Measurements from ENCODE around the gene KCNJ18.
"Not testable (repeated sequence)": the region's sequence is repeated elsewhere in the genome, so short reads cannot be mapped to it uniquely, and the experiment has no call there.

KCNJ18 gene

DNA sequence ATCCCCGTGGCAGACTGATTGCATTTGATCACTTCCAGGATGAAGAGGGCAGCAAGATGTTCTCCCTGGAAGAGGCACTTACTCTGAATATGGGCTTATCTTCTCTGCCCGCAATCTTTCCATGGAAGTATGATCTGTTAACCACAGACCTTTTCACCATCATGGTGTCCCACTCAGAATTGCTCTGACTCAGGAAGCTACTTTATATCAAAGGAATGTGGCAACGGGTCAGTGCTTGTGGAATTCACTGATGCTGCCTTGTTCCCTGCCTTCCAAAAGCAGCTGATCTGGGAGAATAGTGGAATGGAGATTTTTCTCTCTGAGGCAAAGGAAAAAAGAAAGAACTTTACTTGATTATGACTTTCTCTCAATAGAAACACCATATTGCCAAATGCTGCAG lies 23.6 kb downstream of the KCNJ18 start:
- not testable (repeated sequence) for H3K27ac ChIP-seq, H3K4me3 ChIP-seq

DNA sequence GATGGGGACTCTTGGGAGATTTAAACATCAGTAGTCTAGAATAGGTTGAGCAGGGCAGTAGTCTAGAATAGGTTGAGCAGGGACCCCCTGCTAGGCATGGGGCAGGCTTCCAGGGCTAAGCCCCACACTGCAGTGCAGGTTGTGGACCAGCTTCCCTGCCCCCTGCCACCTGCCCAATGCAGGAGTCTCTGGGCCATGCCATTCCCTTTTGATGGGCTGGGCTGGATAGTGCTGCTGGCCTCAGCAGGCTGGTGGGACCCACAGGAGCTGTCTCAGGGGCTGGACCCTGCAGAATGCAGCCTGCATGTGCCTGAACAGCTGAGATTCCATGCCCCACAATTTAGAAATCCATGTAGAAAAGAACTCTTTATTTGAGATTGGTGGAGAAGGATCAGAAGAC lies 26.6 kb downstream of the KCNJ18 start:
- H3K27ac ChIP-seq, H3K4me3 ChIP-seq: not testable (repeated sequence)

DNA sequence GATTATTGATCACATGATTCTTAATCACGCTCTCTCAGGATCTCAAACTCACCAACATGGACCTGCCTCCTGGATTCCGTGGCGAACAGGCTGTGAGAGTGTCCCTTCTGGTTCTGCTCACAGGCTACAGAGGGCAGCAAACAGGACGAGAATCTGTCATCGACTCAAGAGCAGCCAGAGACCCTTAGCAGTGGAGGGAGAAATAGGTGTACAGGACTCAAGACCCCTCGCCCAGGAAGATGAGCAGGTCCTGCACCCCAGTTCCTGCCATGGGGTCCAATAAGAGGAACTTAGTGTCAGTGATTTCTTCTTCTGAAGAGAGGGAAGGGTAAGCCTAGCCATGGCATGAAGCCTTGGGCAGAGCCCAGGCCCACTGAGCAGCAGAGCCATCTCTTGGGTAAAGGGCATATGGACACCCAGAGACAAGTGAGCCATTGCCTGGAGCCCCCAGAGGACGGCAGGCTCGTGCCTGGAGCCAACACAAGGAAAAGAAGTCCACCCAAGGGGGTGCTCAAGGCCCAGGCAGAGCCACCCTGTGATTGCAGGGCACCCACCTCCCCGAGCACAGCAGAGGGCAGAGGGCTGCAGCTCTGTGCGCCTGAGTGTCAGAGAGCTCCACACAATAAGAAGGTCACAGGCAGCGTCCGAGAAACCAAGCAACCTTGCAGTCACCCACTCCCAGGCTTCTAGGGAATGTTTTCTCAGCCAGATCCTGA lies 27.3 kb downstream of the KCNJ18 start:
- not testable (repeated sequence) for H3K27ac ChIP-seq

DNA sequence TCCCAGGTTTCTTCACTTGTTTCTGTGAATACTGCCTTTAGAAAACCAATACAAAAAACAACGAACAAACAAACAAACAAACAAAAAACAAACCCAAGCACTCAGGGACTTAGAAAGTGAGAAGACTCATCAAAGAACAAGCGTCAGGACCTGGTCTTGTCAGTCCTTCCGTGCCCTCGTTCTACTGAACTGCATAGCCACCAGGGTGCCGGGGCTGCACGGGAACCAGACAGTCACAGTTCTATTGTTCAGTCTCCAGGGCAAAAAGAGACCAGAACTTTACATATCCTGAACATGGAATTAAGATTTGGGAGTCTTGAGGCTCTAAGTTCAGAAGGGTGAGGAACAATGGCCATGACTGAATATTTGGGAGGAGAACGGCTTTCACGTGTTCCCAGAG lies 28.2 kb downstream of the KCNJ18 start:
- H3K4me3 ChIP-seq, H3K27ac ChIP-seq: not testable (repeated sequence)

More for the DNA sequence above, 27.3 kb downstream of the KCNJ18 start:
- not testable (repeated sequence) for H3K4me3 ChIP-seq

DNA sequence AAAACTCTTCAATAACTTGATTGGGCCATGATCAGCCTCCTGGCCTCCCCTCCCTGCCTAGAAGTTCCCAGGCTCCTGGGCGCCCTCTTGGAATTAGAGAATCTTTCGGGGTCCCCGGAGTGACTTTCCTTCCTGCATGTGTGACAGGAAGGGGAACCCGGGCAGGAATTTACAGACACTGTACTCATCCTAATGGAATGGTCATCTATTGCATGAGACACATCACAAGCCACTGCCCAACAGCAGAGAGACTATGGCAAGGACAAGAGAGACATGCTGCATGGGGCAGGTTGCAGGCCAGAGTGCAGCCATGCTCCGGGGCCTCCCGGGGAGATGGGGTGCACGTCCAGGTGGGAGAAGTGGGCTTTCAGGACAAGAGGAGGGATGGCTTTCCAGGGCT lies 29.9 kb downstream of the KCNJ18 start:
- H3K27ac ChIP-seq, H3K4me3 ChIP-seq: not testable (repeated sequence)

DNA sequence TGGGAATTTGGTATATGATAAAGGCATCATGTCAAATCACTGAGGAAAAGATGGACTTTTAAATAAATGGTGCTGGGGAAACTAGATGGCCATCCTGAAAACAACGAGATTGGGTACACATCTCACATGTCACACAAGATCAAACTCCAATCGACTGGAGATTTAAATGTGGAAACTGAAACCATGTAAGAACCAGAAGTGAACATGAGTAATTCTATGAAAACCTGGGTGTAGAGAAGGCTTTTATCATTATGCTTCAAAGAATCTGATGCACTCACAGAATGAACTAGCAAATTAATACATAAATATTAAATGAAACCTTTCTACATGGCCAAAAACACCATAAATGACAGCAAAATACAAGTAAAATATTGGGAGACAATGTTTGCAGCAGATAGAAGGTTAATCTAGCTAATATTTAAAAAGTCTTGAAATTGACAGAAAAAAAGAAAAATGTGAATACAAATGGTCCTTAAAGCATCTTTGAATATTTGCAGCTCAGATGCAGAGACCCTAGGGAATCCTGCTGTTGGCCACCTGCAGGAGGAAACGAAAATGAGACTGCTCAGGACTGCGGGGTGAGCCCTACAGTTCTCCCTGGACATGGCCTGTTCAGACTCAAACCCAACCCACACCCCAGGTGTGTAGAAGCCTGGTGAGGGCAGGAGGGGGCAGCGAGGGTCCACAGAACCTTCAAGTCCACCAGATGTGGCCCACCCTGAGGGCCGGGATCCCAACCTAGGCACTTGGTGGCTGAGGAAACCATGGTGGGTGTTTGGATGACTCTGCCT lies 32.1 kb downstream of the KCNJ18 start:
- not testable (repeated sequence) for H3K27ac ChIP-seq, H3K4me3 ChIP-seq

DNA sequence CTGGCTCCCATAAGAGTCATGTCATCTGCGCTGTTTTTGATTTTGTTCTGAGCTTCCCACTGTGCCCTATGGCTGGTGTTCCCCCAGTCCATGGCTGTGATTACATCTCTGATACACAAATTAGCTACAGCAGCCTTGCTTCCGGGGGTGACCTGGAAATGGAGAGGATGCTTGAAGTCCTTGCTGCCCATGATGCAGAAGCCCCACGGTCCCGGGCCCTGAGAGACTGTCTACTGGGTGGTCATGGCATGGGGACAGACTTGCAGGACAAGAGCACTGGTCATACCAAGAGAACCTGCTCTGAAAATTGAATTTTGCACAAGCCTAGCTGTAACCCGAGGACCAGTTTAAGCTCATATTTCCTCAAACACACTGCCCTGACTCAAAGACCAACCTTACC lies 38.8 kb downstream of the KCNJ18 start:
- not testable (repeated sequence) for H3K27ac ChIP-seq, H3K4me3 ChIP-seq

DNA sequence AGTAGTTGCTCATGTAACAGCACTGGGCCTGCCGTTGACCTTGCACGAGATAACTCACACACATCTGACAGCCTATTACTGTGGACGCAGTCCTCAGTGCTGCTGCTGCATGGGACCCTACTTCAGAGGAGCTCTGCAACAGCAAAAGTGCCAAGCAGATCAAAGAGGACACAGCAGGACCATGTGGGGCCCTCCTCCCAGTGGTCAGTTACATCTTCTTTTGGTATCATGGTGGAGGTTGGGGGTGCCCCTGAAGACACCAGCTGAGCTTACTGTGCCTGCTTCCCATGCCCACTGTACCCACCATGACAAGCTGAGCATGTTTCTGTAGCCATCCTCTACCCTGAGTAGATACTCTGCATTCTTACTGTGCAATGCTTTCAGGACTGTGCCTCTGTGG lies 41.6 kb downstream of the KCNJ18 start:
- not testable (repeated sequence) for H3K27ac ChIP-seq, H3K4me3 ChIP-seq

DNA sequence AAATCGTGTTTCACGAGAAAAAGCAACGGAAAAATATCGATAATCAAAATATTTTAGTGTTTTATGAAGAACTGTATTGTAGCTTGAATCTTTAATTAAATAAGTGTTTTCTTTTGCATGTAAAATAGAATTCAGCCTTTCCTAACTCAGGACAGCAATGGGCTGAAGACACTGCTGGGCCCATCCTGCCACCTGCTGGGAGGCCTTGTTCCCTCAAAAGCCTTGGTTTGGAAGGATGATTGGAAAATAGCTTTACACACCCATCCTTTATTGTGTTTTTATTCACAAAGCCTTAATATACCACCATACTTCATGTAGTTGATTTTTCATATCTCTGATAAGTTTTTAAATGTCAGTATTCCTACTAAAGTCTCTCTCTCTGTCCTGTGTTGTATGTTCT lies 43.5 kb downstream of the KCNJ18 start:
- H3K4me3 ChIP-seq, H3K27ac ChIP-seq: not testable (repeated sequence)

DNA sequence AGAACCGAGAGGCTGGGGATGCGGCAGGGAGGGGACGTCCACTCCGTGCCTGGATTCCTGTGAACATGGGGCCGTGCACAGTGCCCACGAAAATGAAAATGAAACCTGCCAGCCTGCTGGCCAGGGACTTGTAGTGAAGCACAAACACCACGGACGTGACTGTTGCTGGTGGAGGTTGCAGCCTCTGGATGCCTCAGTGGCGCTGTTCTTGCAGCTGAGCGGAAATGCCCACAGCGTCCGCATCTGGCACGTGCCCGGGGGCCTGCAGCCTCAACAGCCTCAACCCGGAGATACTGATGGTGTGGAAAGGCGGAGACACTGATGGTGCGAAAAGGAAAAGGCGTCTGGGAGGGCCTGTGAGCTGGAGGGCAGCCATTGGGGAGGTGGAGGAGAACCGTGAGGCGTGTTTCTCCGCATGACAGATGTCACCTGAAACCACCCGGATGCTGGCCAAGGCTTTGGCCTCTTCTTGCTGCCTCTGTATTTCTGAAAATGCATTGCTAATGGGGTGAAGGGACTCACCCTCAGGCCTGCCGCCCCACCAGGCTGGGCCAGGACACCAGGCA lies 44.8 kb downstream of the KCNJ18 start:
- not testable (repeated sequence) for H3K27ac ChIP-seq

DNA sequence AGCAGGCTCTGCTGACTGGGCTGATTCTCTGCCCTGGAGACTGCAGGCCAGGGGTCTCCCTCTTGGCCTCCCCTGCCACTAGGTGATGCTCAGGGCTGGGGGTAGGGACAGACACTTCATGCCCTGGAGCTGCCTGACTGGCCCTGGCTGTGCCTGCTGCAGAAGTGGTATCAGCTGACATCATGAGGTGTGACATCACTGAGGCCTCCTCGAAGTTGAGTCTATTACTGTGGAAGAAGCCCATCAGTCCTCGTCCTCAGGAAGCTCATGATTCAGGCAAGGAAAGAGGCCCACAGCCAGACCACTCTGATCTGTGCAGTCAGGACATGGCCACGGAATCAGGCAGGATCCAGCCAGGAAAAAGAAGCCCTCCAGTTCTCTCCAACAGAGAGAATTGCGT lies 45.9 kb downstream of the KCNJ18 start:
- not testable (repeated sequence) for H3K4me3 ChIP-seq, H3K27ac ChIP-seq

More for the DNA sequence above, 44.8 kb downstream of the KCNJ18 start:
- H3K4me3 ChIP-seq, result not testable (repeated sequence)

DNA sequence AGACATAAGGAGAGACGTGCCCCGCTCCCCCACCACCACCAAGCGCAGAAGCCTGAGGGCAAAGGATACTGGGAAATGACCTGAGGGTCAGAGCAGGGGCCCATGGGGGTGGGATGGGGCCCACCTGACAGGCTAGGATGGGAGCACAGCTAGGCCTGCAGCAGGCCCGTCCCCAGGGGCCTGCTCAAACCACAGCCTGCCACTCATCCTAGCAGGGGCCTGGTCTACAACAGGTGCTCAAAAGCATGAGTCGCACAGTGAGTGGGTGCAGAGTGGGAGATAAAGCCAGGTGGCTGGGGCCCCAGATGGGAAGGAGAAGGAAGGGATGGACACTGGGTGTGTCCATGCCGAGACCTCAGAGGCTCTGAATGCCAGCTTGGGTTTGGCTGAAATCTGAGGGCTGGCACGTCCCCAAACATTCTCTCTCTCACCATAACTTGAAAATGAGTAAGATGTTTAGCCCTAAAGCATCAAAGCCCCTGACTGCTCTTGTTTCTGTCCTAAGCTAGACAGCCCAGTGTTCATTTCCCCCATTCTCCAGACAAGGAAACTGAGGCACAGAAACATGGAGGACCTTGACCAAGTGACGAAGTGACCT lies 46.7 kb downstream of the KCNJ18 start:
- H3K27ac ChIP-seq, H3K4me3 ChIP-seq: not testable (repeated sequence)

DNA sequence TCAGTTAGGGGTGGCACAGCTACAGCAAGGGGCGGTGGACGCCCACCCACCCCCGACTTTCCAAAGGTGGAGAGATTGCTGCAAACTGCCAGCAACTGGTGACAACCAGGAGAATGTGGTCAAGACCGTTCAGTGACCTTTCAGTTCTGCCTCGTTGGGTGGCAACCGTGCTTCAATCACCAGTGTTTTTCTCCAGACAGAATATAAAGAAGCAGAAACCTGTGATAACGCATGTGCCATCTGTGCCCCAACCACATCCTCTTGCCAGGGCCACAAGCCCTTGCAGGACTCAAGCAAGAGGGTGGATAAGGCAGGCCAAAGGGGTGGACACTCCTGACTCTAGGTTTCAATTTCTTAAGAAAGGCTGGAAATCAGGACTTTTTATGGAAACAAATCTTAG lies 47.2 kb downstream of the KCNJ18 start:
- not testable (repeated sequence) for H3K27ac ChIP-seq, H3K4me3 ChIP-seq

DNA sequence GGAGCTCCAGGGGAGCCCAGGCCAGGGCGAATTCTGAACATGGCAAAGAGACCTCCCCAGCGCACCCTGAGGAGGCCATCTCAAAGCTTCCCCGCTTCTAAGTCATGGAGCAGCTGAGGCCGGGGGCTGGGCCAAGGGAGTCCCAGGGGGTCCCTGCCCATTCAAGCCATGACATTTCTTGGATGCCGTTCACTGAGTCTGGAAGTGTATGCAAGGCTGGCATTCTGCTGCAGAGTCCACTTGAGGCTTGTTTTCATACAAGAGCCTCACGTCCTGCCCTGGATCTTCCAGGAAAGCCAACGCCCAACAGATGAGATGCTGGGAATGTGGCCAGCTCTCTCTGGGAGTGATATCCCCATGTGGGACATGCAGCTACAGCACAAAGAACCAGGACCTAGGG lies 48.5 kb downstream of the KCNJ18 start:
- not testable (repeated sequence) for H3K27ac ChIP-seq, H3K4me3 ChIP-seq

DNA sequence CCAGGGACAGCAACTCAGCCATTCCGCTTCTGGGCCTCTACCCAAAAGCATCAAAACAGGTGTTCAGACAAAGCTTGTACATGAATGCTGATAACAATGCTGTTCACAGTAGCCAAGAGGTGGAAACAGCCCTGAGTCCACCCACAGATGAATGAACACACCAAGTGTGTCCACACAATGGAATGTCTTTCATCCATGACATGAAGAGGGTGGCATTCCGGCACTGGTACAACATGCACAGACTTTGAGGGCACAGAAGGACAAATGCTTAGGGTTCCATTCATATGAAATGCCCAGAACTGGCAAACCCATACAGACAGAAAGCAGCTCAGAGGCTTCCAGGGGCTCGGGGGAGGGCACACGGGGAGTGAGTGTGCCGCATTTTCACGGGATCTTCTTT lies 49.2 kb downstream of the KCNJ18 start:
- not testable (repeated sequence) for H3K27ac ChIP-seq, H3K4me3 ChIP-seq

DNA sequence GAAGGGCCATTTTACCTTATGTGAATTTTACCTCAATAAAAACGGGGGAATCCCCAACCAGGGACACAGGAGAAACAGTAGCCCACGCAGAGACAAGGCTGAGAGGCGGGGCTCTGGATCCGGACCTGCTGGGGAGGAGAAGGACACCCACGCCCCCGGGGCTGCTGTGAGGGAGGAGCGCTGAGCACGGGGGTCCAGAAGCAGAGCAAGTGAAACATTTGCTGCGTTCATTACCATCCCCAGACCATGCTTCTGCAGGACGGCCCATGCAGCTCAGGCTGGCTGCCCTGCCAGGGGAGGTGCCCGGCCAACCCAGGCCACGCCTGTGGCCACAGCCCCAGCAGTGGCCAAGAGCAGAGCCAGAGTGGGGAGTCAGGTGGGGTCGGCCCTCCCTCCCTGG lies 50.0 kb downstream of the KCNJ18 start:
- H3K27ac ChIP-seq, result no peak overlapping the region
- H3K4me3 ChIP-seq, result no peak overlapping the region

DNA sequence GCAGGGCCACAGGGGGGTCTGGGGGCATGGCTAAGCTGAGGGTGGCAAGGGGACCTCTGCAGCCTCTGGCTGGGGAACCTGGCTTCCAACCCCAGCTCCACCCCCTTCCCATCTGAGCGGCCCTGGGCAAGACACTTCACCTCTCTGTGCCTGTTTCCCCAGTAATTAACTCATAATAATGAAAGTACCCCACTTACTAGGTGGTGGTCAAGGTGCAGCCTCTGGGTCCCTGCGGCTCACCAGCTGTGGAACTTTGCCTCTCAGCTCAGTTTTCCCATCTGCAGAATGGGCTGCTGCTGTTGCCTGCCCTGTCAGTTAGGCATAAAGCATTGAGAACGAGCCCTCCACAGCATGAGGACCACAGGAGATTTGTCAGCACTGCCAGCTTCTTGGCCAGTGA lies 51.8 kb downstream of the KCNJ18 start:
- not testable (repeated sequence) for H3K27ac ChIP-seq, H3K4me3 ChIP-seq

DNA sequence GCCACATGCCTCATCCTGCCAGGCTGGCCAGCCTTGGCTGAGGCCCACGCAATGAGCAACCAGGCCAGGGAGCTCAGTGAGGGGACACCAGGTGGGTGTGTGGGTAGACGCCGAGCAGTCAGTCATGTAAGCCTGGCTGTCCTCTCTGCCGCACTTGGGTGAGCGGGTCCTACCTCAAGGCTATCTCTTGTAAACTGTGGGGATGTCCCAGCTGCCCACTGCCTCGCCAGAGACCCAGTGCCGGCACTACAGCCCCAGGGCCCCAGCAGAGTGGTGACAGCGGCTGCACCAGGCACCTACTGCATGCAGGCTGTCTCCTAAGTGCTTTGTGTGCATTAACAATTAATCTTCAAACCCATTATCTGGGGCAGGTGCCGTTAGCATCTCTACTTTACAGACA lies 52.3 kb downstream of the KCNJ18 start:
- not testable (repeated sequence) for H3K27ac ChIP-seq

DNA sequence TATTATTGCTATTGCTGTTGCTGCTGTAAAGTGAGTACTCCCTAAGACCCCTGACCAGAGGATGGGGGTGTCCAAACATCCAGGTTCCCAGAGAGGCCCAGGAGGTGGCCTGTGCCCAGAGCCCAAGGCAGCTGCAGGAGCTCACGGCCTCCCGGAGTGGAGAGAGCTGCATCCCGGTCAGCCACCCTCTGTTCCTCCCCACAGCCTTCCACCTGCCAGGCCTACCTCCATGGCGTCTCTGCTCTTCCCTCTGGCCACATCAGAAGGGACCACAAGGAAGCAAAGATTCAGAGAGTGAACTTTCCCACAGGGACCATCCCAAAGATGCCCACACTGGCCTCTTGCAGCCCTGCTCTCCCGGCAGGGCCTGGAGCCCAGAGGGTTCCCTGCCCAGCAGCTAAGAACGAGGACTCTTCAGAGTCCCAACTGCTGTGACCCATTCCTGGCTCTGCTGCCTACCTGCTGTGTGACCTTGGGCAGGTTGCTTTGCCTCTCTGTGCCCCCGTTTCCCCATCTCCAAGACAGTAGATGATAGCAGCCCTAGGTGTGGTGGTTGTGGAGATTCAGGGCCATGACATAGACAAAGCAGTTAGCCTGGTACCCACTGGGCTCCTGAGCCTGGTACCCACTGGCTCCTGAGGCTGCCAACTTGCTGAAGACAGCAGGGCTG lies 53.2 kb downstream of the KCNJ18 start:
- H3K27ac ChIP-seq, H3K4me3 ChIP-seq: not testable (repeated sequence)

More for the DNA sequence above, 52.3 kb downstream of the KCNJ18 start:
- not testable (repeated sequence) for H3K4me3 ChIP-seq

DNA sequence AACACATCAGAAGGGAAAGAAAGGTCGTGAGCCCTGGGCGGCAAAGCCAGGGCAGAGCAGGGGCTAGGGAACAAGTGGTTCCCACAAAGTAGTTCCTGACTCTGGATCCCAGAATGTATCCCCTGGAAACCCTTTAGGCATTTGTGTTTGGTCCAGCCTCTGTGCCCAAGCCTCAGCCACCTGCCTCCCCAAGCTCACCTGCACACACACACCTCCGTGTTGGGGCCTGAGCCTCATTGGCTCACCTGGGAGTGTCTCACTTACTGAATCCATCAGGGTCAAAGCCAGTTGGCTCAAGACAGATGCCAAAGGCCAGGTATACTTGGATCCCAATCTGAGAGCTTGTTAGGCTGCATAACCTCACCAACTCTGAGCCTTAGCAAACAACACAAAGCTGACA lies 54.1 kb downstream of the KCNJ18 start:
- H3K27ac ChIP-seq, result not testable (repeated sequence)

More for the DNA sequence above, 54.1 kb downstream of the KCNJ18 start:
- H3K4me3 ChIP-seq, result not testable (repeated sequence)

All from skin epidermis (tissue), 12 donors.